ENCODE measurements around the gene ARHGAP40. TPM values are rescaled to one million over a fixed set of nuclear protein-coding genes. Genes with fewer than 3 reads are reported as not detected.

ARHGAP40 gene
- total RNA-seq, 2 donors from 2014 or later = not detected

DNA sequence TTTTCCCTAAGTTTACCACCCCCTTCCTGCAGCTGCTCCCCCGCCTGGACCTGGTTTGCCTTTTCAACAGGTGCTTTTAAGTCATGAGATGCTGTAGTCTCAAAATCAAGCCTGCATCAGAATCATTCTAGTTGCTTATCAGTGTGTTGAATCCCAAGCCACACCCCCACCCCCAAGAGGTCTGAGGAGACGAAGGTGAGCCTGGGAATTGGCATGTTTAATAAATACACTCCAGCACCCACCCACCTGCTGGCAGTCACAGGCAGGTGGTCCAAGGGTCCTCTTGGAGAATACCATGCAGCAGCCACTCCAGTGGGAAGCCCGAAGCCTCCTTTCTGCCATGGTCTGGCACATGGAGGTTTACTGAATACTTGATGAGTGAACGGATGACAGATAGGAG, 21.7 kb upstream of the ARHGAP40 start:
- no peak for ATAC-seq
- no peak overlapping the region for H3K4me3 Mint-ChIP-seq
- no peaks in the 10 kb centered on the region for H3K9me3 ChIP-seq (ENCODE audit: control insufficient read depth, low read length, poor library complexity, severe bottlenecking)
- H3K36me3 Mint-ChIP-seq (ENCODE audit: low read depth) = peaks cover 3% of the 10 kb centered on the region
- peaks cover 4% of the 10 kb centered on the region for H3K4me1 Mint-ChIP-seq
- no peak overlapping the region for H3K27ac Mint-ChIP-seq
- H3K27me3 Mint-ChIP-seq = peaks cover 4% of the 10 kb centered on the region
- no peak for DNase-seq

DNA sequence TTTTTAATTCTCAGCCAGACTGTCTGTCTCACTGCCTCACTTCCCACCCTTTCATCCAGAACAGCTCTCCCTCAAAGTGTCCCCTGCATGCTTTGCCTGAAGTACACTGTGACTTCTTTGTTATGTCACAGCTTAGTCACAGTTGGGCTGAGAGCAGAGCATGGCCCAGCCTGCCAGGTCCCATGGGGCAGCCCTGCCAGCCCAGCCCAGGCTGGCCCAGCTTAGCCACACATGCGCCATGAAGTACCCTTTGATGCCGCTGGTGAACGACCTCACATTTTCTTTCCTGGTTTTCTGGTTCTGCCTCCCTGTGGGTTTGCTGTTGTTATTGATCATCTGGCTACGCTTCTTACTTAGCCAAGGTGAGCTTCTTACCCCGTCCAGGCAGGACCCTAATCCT, 20.6 kb upstream of the ARHGAP40 start, which contains the start of gene ADIG:
Gene ADIG, plus strand, starts transcription at position 185 of the 400 bp plus-strand sequence. Its CDS starts 54 bp downstream, at position 239.
- no peak within 1 kb of the TSS for H3K4me3 Mint-ChIP-seq
- DNase-seq (no peak), ATAC-seq (no peak)
- peaks cover 4% of the 10 kb centered on the region for H3K27me3 Mint-ChIP-seq
- no peaks in the 10 kb centered on the region for H3K9me3 ChIP-seq (ENCODE audit: control insufficient read depth, low read length, poor library complexity, severe bottlenecking)
- peaks cover 4% of the 10 kb centered on the region for H3K4me1 Mint-ChIP-seq
- peaks cover 3% of the 10 kb centered on the region for H3K36me3 Mint-ChIP-seq (ENCODE audit: low read depth)
- H3K27ac Mint-ChIP-seq = no peak within 1 kb of the TSS

DNA sequence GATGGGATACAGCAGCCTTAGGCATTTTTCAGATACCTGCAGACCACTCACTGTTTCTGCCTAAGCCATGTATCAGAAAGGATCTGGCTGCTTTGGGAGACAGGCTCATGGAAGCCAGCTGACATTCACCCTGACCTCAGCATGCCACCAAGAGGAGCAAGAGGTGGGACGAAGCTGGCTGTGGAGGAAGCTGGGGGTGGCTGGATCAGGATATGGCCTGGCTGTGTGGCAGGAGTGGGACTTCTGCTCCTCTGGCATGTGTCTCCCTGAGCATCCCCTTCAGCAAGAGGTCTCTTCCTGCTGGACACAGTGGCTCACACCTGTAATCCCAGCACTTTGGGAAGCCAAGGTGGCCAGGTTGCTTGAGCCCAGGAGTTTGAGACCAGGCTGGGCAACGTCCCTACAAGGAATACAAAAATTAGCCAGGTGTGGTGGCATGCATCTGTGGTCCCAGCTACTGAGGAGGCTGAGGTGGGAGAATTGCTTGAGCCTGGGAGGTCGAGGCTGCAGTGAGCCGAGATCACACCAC, 19.7 kb upstream of the ARHGAP40 start:
- H3K9me3 ChIP-seq (ENCODE audit: control insufficient read depth, low read length, poor library complexity, severe bottlenecking) = no peaks in the 10 kb centered on the region
- H3K4me1 Mint-ChIP-seq = peaks cover 4% of the 10 kb centered on the region
- ATAC-seq = no peak
- DNase-seq = no peak
- peaks cover 3% of the 10 kb centered on the region for H3K36me3 Mint-ChIP-seq (ENCODE audit: low read depth)
- H3K27me3 Mint-ChIP-seq = peaks cover 6% of the 10 kb centered on the region
- no peak overlapping the region for H3K27ac Mint-ChIP-seq
- no peak overlapping the region for H3K4me3 Mint-ChIP-seq

DNA sequence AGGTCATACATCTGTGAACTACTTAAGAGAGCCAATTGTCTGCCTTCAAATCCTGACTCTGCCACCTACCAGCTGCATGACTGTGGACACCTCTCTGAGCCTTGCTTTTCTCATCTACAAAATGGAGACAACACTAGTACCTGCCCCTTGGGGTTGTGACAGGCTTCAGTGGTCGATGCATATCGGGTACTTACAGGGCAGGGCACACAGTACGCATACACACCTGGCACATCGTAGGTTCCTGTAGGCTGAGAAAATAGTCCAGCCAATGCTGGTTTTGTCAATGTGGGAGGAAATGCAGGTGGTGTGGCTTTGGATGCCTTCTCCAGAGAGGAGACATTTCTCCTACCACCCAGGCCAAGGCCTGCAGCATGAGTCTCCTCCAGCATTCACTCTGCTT, 18.3 kb upstream of the ARHGAP40 start:
- Mint-ChIP-seq H3K4me3 (no peak overlapping the region), H3K36me3 (ENCODE audit: low read depth) (peaks cover 3% of the 10 kb centered on the region), H3K27ac (no peak overlapping the region), H3K27me3 (peaks cover 20% of the 10 kb centered on the region), H3K4me1 (peaks cover 4% of the 10 kb centered on the region)
- no peak for DNase-seq
- ATAC-seq = no peak
- H3K9me3 ChIP-seq (ENCODE audit: control insufficient read depth, low read length, poor library complexity, severe bottlenecking) = no peaks in the 10 kb centered on the region

DNA sequence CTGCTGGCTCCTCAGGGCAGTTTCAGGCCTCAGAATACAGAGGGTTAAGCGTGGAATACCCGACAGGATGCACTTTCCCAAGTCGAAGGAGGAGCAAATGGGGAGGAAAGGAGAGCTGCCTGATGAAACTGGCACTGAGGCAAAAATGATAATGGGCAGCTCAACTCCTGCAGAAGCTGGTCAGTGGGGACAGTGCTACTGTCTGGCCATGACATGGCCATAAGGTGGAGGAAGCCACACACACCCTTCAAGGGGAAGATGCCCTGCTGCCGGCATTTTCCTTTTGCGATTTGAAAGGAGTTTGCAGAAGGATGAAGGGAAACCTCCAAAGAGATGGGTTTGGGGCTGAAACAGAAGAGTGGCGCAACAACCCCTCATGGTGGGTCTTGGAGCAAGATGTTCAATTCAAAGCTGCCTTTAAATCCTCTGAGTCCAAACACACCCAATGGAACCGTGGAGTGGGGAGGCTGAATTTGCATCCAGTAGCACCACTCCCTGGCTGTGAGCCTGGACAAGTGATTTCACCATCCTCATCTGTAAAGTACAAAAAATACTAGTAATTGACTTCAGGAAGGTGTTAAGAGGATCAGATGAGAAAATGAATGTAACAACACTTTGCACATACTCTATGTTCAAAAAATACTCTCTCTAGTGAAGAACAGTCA, 17.4 kb upstream of the ARHGAP40 start:
- Mint-ChIP-seq H3K27ac (no peak overlapping the region), H3K27me3 (peaks cover 25% of the 10 kb centered on the region), H3K4me1 (peaks cover 4% of the 10 kb centered on the region), H3K36me3 (ENCODE audit: low read depth) (peaks cover 3% of the 10 kb centered on the region), H3K4me3 (no peak overlapping the region)
- DNase-seq = no peak
- H3K9me3 ChIP-seq (ENCODE audit: control insufficient read depth, low read length, poor library complexity, severe bottlenecking) = no peaks in the 10 kb centered on the region
- ATAC-seq = no peak

DNA sequence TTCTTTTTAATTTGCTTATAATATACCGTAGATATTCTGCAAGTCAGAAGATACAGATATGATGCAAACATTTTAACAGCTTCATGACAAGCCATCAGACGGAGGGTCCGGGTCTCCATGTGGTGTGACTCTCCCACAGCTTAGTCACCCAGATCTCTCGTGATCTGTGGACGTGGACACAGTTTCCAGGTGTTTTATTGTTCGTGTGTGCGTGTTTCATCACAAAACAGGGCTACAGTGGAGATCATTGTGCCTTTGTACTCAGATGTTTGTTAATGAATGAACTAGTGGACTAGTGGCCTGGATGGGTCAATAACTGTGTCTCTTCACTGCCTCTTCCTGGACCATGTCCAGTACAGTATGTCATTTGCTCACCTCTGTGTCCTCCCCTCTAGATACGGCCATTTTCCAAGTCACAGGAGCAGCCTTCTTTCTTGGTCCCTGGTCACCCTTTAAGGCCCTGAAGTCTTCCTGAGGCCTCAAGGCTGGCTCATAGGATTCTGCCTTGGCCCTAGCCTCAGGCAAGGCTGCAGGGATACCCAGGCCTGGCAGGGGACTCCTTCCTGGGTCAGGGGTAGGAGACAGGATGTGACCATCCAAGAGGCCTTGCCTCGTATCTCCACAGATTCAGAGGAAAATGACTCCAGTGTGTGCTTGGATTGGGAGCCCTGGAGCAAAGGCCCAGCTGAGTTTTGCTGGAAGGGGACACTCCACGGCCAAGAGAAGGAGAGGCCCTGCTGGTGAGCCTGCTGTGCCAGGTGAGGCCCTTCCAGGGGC, 16.0 kb upstream of the ARHGAP40 start:
- Mint-ChIP-seq H3K27me3 (peaks cover 25% of the 10 kb centered on the region), H3K36me3 (ENCODE audit: low read depth) (no peaks in the 10 kb centered on the region), H3K27ac (no peak overlapping the region), H3K4me3 (no peak overlapping the region), H3K4me1 (no peaks in the 10 kb centered on the region)
- no peak for ATAC-seq
- no peaks in the 10 kb centered on the region for H3K9me3 ChIP-seq (ENCODE audit: control insufficient read depth, low read length, poor library complexity, severe bottlenecking)
- DNase-seq = no peak

DNA sequence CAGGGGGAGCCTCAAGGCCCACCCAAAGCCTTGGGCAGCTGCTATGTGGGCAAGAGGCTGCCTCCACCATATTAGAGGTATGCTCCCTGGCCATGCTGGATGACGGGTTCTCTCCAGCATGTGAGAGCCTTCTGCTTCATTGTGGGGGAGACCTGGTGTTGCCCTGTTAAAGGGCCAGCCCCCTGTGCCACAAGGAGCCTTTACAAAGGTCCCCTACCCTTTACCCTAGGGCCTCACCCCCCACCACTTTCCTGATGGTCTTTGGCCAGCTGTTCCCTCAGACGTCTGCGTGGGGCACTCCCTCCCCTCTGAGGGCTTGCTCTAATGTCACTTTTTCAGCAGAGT, 15.5 kb upstream of the ARHGAP40 start:
- Mint-ChIP-seq H3K4me1 (no peaks in the 10 kb centered on the region), H3K27me3 (peaks cover 25% of the 10 kb centered on the region), H3K36me3 (ENCODE audit: low read depth) (no peaks in the 10 kb centered on the region), H3K4me3 (no peak overlapping the region), H3K27ac (no peak overlapping the region)
- no peak for DNase-seq
- no peak for ATAC-seq
- H3K9me3 ChIP-seq (ENCODE audit: control insufficient read depth, low read length, poor library complexity, severe bottlenecking) = no peaks in the 10 kb centered on the region

DNA sequence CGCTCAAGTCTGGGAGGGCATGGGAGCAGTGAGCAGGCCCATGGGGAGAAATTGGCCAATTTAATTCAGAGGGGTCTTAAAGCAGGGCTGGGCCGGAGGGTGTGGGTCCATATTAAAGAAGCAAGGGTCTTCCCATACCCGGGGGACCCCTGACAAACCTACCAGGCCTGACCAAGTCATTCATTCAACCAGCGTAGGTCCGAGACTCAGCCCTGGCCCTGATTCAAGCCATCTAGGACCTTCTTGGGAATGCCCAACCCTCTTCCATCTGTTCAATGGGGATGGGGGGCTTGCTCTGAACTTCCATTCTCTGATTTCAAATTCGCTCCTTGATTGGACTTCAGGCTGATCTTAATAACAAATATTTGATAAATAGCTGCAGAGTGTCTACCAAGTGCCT, 13.3 kb upstream of the ARHGAP40 start:
- Mint-ChIP-seq H3K4me3 (no peak overlapping the region), H3K27ac (no peak overlapping the region), H3K27me3 (peaks cover 28% of the 10 kb centered on the region), H3K4me1 (no peaks in the 10 kb centered on the region), H3K36me3 (ENCODE audit: low read depth) (no peaks in the 10 kb centered on the region)
- DNase-seq = no peak
- H3K9me3 ChIP-seq (ENCODE audit: control insufficient read depth, low read length, poor library complexity, severe bottlenecking) = no peaks in the 10 kb centered on the region
- no peak for ATAC-seq

DNA sequence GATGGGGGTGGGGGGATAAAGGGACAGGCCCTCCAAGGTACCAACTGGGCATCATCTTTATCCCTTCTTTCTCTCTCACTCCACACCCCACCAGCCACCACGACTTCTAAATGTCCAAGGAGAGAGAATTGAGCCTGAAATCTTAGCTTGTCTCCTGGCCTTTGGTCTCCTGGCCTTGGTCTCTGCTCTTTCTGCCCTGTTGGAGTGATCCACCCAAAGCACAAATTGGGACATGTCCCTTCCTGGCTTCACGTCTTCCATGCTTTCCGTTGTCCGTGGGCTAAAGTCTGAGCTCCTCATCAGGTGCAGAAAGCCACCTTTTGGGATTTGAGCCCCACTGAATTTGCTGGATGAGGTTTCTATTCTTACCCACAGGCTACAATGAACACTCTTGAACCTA, 12.3 kb upstream of the ARHGAP40 start:
- peaks cover 26% of the 10 kb centered on the region for H3K27me3 Mint-ChIP-seq

DNA sequence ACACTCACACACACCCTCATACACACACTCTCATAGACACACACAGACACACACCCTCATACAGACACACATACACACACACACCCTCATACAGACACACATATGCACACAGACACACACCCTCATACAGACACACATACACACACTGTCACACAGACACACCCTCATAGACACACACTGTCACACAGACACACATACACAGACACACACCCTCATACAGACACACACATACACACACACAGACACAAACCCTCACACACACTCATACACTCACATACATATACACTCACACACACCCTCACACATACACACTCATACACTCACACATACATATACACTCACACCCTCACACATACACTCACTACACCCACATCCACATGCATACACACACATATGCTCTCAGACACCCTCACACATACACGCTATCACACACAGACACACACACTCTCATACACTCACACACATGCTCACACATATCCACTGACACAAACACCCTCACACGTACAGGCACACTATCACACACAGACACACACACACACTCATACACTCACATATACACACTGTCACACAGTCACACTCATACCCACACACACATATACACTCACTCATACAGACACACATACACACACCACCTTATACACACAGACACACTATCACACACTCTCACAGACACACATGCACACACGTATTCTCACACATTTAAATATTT, 11.5 kb upstream of the ARHGAP40 start:
- DNase-seq (no peak), ATAC-seq (no peak)
- H3K4me3 Mint-ChIP-seq = no peak overlapping the region
- H3K36me3 Mint-ChIP-seq (ENCODE audit: low read depth) = no peaks in the 10 kb centered on the region
- H3K4me1 Mint-ChIP-seq = no peaks in the 10 kb centered on the region
- H3K27me3 Mint-ChIP-seq = peaks cover 26% of the 10 kb centered on the region
- H3K9me3 ChIP-seq (ENCODE audit: control insufficient read depth, low read length, poor library complexity, severe bottlenecking) = no peaks in the 10 kb centered on the region
- H3K27ac Mint-ChIP-seq = no peak overlapping the region

More for the DNA sequence above, 12.3 kb upstream of the ARHGAP40 start:
- ATAC-seq (no peak), DNase-seq (no peak)
- H3K27ac Mint-ChIP-seq = no peak overlapping the region
- H3K4me3 Mint-ChIP-seq = no peak overlapping the region
- H3K4me1 Mint-ChIP-seq = no peaks in the 10 kb centered on the region
- H3K36me3 Mint-ChIP-seq (ENCODE audit: low read depth) = no peaks in the 10 kb centered on the region
- H3K9me3 ChIP-seq (ENCODE audit: control insufficient read depth, low read length, poor library complexity, severe bottlenecking) = no peaks in the 10 kb centered on the region

DNA sequence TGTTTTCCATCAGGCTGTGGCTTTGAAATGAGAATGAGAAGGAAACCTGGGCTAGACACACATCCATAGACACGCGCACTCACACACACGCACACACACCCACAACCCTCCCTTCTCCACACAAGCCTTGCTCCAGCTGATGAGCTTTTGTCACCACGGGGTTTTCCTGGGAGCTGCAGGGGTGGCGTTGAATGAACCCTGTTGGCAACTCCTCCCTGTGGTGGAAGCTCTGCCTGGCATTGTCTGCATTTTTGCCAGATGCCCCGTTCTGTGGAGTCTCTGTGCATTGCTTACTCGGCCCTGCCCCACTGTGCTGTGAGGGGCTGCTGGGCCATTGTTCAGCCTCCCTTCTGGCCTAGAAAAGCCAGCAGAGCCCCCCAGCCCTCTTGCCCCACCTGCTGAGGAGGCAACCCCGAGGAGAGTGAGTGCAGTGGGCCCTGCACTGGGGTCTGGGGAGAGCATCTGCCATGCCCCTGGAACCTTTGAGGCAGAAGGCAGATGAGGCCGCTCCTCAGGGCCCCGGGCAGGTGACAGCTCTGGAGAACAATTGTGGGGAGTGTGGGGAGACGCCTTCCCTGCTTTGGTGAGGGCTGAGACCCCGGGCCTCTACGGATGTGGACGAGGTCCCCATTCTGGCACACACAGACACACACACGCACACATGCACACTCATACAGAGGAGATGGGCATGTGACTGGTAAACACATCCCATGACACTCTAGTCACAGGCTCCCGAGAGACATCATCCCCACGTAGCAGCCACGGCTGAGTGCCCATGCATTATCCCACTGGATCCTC, 10.7 kb upstream of the ARHGAP40 start:
- Mint-ChIP-seq H3K36me3 (ENCODE audit: low read depth) (no peaks in the 10 kb centered on the region), H3K27me3 (peaks cover 26% of the 10 kb centered on the region), H3K4me1 (no peaks in the 10 kb centered on the region), H3K4me3 (no peak overlapping the region), H3K27ac (no peak overlapping the region)
- ATAC-seq = no peak
- no peaks in the 10 kb centered on the region for H3K9me3 ChIP-seq (ENCODE audit: control insufficient read depth, low read length, poor library complexity, severe bottlenecking)
- no peak for DNase-seq

DNA sequence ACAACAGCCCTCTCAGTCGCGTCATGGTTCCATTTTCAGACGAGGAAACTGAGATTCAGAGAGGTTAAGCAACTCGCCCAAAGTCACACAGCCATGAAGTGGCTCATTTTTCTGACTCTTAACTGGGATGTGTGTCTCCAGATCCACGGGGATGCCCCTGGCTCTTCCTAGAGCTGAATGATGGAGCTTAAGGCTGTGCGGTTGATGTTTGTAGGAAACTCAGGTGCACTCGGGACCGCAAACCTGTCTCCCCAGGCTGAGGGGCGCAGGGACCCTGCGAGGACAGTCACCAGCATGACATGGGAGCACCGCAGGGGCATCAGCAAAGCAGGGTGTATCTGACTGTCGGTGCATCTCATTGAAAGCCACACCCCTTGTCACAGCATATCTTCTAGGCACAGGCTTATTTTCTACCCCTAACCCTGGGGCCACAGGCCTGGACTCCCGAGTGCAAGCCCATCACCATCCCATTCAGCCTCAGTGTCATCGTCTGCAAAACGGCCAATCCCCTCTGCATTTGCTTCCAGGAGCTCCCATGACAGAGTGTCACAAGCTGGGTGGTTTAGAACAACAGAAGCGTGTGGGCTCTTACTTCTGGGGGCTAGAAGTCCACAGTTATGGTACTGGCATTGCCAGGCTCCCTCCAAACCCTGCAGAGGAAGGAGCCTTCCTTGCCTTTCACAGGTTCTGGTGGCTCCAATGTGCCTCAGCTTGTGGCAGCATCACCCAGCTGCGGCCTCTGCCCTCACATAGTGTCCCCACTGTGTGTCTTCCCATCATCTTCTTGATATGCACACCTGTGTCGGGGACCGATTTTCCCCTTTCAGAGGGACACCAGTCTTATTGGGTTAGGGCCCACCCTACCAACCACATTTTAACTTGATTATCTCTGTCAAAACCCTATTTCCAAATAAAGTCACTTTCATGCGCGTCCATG, 9.9 kb upstream of the ARHGAP40 start:
- DNase-seq (no peak), ATAC-seq (no peak)
- Mint-ChIP-seq H3K4me1 (no peaks in the 10 kb centered on the region), H3K27ac (no peak overlapping the region), H3K27me3 (peaks cover 25% of the 10 kb centered on the region), H3K36me3 (ENCODE audit: low read depth) (peaks cover under 1% of the 10 kb centered on the region), H3K4me3 (no peak overlapping the region)
- H3K9me3 ChIP-seq (ENCODE audit: control insufficient read depth, low read length, poor library complexity, severe bottlenecking) = no peaks in the 10 kb centered on the region

Measured in T-helper 17 cell (primary cell).